ENCODE data around the gene AGBL4. TPM values are rescaled to one million over a fixed set of nuclear protein-coding genes. Genes with fewer than 3 reads are reported as not detected.
A peak's percentile ranks its signal among the peaks of the same experiment; 100 is the strongest.

AGBL4 gene
- total RNA-seq, 1 experiment from 2014 or later: 0.33 TPM

DNA sequence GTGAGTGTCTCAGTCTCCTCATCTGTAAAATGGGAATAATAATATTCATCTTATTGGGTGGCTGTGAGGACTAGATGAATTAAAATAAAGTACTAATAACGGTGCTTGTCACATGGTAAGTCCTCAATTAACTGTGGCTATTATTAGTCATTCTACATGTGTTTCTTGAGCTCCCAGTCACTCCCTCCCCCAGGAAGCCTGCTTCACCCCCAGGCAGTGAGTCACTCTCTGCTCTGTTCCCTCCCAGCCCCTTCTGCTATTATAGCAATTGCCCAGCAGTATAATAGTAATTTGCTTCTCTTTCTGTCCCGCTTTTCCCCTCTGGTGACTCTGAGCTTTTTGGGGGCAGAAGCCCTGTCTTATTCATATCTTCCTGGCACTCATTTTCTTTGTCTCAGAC, 1349.1 kb downstream of the AGBL4 start:
- Histone ChIP-seq H3K36me3 (ENCODE audit: low read depth, low read length) (no peaks in the 10 kb centered on the region), H3K9me3 (ENCODE audit: low read length) (no peaks in the 10 kb centered on the region), H3K4me1 (ENCODE audit: insufficient read depth, low read length) (peaks cover 10% of the 10 kb centered on the region), H3K4me2 (ENCODE audit: low read length) (0 out of 2 replicates have a peak overlapping the region, but pooled peaks have one; percentile 31), H3K79me2 (ENCODE audit: low read length) (no peaks in the 10 kb centered on the region), H2AFZ (ENCODE audit: low read length) (no peak overlapping the region), H3K9me2 (replicated peaks; ENCODE audit: low read length) (no peaks in the 10 kb centered on the region), H3K9ac (ENCODE audit: low read length) (no peak overlapping the region), H3F3A (ENCODE audit: low read length, unreplicated experiment) (no peaks in the 10 kb centered on the region), H3K27ac (ENCODE audit: low read length) (no peak overlapping the region), H3K27me3 (ENCODE audit: low read length) (0 out of 2 replicates have a peak, but pooled peaks cover 3% of the 10 kb centered on the region), H3K4me3 (ENCODE audit: low read length) (no peak overlapping the region), H4K20me1 (ENCODE audit: low read length) (no peaks in the 10 kb centered on the region)
- no peak for TF ChIP-seq EZH2 (IDR thresholded peaks at IDR 0.05; ENCODE audit: low read length, unreplicated experiment)
- no peak for TF ChIP-seq EZH2phosphoT487 (IDR thresholded peaks at IDR 0.05; ENCODE audit: borderline replicate concordance, low read length)
- TF ChIP-seq, protein P1, sequence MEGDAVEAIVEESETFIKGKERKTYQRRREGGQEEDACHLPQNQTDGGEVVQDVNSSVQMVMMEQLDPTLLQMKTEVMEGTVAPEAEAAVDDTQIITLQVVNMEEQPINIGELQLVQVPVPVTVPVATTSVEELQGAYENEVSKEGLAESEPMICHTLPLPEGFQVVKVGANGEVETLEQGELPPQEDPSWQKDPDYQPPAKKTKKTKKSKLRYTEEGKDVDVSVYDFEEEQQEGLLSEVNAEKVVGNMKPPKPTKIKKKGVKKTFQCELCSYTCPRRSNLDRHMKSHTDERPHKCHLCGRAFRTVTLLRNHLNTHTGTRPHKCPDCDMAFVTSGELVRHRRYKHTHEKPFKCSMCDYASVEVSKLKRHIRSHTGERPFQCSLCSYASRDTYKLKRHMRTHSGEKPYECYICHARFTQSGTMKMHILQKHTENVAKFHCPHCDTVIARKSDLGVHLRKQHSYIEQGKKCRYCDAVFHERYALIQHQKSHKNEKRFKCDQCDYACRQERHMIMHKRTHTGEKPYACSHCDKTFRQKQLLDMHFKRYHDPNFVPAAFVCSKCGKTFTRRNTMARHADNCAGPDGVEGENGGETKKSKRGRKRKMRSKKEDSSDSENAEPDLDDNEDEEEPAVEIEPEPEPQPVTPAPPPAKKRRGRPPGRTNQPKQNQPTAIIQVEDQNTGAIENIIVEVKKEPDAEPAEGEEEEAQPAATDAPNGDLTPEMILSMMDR (conservative IDR thresholded peaks at IDR 0.05; ENCODE audit: low read depth, low read length): no peak
- DNase-seq (peak; percentile 47), ATAC-seq (peak; percentile 75)
- intact Hi-C loops (cut with micrococcal nuclease): loop anchor here (5.0 kb wide), 1 partner anchor 1673 kb away; no protein-coding TSS in a partner anchor
- no TSS peak for BruUV-seq (replicated peaks)
- ChIA-PET POLR2A (ENCODE audit: unreplicated experiment) (no interaction called here), CTCF (interaction anchor here (1.2 kb wide), 1 partner anchor 143 kb away, joined by 7 read pairs; no protein-coding TSS in a partner anchor)

DNA sequence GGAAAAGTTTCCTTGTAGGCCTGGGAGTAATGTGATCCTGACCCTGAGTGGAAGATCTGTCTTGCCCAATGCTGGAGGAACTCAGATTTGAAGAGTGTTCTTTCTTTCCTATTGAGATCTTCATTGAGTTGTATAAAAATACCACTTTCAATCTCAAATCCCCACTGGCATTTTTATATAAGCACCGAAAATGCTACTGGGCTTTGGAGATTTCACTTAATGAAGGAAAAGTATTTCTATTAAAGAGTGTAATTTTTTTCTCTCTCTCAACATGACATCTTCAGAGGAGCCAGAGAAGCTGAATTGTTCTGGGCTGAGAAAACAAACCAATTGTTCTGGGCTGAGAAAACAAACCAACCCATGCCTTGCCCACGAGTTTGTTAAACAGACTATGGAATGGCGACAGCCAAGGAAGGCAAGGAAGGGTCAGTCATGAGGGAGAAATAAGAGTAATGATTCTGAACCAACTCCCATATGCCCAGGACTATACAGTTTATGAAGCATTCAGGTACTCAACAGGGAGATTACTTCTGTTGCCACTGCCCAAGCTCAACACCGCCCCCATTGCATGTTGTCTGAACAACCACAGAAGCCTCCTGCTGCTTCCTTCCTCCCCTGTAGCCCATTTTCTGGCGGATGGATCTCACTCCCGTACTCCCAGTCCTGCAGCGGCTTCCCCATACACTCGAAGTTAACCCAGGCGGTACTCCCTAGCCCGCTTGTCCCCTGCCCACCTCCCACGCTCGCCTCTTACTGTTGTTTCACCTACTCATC, 1350.2 kb downstream of the AGBL4 start:
- no peak for ATAC-seq
- Histone ChIP-seq H3K79me2 (ENCODE audit: low read length) (no peaks in the 10 kb centered on the region), H3K9me3 (ENCODE audit: low read length) (no peaks in the 10 kb centered on the region), H3F3A (ENCODE audit: low read length, unreplicated experiment) (no peaks in the 10 kb centered on the region), H3K9ac (ENCODE audit: low read length) (no peak overlapping the region), H2AFZ (ENCODE audit: low read length) (no peak overlapping the region), H3K27me3 (ENCODE audit: low read length) (0 out of 2 replicates have a peak, but pooled peaks cover 8% of the 10 kb centered on the region), H3K36me3 (ENCODE audit: low read depth, low read length) (no peaks in the 10 kb centered on the region), H4K20me1 (ENCODE audit: low read length) (no peaks in the 10 kb centered on the region), H3K4me1 (ENCODE audit: insufficient read depth, low read length) (peaks cover 10% of the 10 kb centered on the region), H3K4me2 (ENCODE audit: low read length) (no peak overlapping the region), H3K4me3 (ENCODE audit: low read length) (no peak overlapping the region), H3K27ac (ENCODE audit: low read length) (no peak overlapping the region), H3K9me2 (replicated peaks; ENCODE audit: low read length) (no peaks in the 10 kb centered on the region)
- TF ChIP-seq EZH2 (IDR thresholded peaks at IDR 0.05; ENCODE audit: low read length, unreplicated experiment) (no peak), EZH2phosphoT487 (IDR thresholded peaks at IDR 0.05; ENCODE audit: borderline replicate concordance, low read length) (no peak)
- TF ChIP-seq, protein P1 (conservative IDR thresholded peaks at IDR 0.05; ENCODE audit: low read depth, low read length): peak; percentile 34; the same call in 1 of the 2 replicates
- POLR2A ChIA-PET (ENCODE audit: unreplicated experiment): no interaction called here
- DNase-seq: peak; percentile 16
- intact Hi-C loops (cut with micrococcal nuclease): no loop called here
- BruUV-seq (replicated peaks): no TSS peak
- CTCF ChIA-PET: no interaction called here

DNA sequence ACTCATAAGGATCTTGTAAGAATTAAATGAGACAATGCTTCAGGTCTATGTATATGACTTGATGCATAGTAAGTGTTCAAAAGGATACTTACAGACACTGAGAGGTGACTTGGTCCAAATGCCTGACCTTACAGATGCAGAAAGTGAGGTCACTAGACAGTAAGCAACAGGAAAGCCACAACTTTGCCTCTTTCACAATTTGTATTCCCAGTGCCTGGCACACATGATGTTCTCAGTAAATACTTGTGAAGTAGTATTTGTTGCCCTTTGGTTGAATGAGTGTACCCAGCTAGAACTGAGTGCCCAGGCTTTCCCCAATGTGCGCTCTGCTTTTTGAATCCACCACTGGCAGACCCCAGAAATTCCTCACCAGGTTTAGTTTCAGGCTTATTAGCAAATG, 1352.2 kb downstream of the AGBL4 start:
- no peak for TF ChIP-seq EZH2phosphoT487 (IDR thresholded peaks at IDR 0.05; ENCODE audit: borderline replicate concordance, low read length)
- TF ChIP-seq, protein P1 (conservative IDR thresholded peaks at IDR 0.05; ENCODE audit: low read depth, low read length): no peak
- TF ChIP-seq EZH2 (IDR thresholded peaks at IDR 0.05; ENCODE audit: low read length, unreplicated experiment): no peak
- H2AFZ ChIP-seq (ENCODE audit: low read length): no peak overlapping the region
- no peaks in the 10 kb centered on the region for H3K9me3 ChIP-seq (ENCODE audit: low read length)
- CTCF ChIA-PET: no interaction called here
- ATAC-seq: no peak
- no peaks in the 10 kb centered on the region for H3K79me2 ChIP-seq (ENCODE audit: low read length)
- H3K36me3 ChIP-seq (ENCODE audit: low read depth, low read length): no peaks in the 10 kb centered on the region
- intact Hi-C loops (cut with micrococcal nuclease): no loop called here
- no peaks in the 10 kb centered on the region for H3K9me2 ChIP-seq (replicated peaks; ENCODE audit: low read length)
- no peak overlapping the region for H3K27ac ChIP-seq (ENCODE audit: low read length)
- POLR2A ChIA-PET (ENCODE audit: unreplicated experiment): no interaction called here
- H3K9ac ChIP-seq (ENCODE audit: low read length): no peak overlapping the region
- H3F3A ChIP-seq (ENCODE audit: low read length, unreplicated experiment): no peaks in the 10 kb centered on the region
- H4K20me1 ChIP-seq (ENCODE audit: low read length): no peaks in the 10 kb centered on the region
- no peak overlapping the region for H3K4me2 ChIP-seq (ENCODE audit: low read length)
- no peak for DNase-seq
- H3K27me3 ChIP-seq (ENCODE audit: low read length): peaks cover 21% of the 10 kb centered on the region
- H3K4me1 ChIP-seq (ENCODE audit: insufficient read depth, low read length): peaks cover 10% of the 10 kb centered on the region
- no TSS peak for BruUV-seq (replicated peaks)
- no peak overlapping the region for H3K4me3 ChIP-seq (ENCODE audit: low read length)
